Lung (tissue), 12 donors: ENCODE data around the gene TPM4. TPM values are rescaled to one million over a fixed set of nuclear protein-coding genes. Genes with fewer than 3 reads are reported as not detected.
A peak's percentile ranks its signal among the peaks of the same experiment; 100 is the strongest.

Experiments used
- ATAC-seq: fragments of 200-7000 bp; cut with Tn5 transposase; one replicate; pipeline ENCODE4 v1.9.1; 2020; ENCODE audit warnings: moderate number of reproducible peaks; ENCODE audit not compliant: insufficient read depth, low FRiP score
- DNase-seq, 3 donors: peaks; one replicate each; pipeline ENCODE4 v3.0.0-alpha.2; 2013 to 2017
- H3K27ac ChIP-seq, 2 donors: one replicate each; pipeline ENCODE4 v1.5.1; 2013; ENCODE audit warnings: mild to moderate bottlenecking in 2 of 2, moderate library complexity in 2 of 2, control low read depth in 1 of 2, inconsistent platforms in 1 of 2, low read depth in 1 of 2, low read length in 1 of 2
- H3K27me3 ChIP-seq, 3 donors: one replicate each; pipeline ENCODE4 v1.5.1; 2013; ENCODE audit warnings: low read length in 2 of 3; ENCODE audit not compliant: control insufficient read depth in 3 of 3, insufficient read depth in 3 of 3
- H3K36me3 ChIP-seq, 4 donors: one replicate each; pipeline ENCODE4 v1.5.1; 2013; ENCODE audit warnings: low read length in 4 of 4, mild to moderate bottlenecking in 1 of 4, moderate library complexity in 1 of 4; ENCODE audit not compliant: control insufficient read depth in 4 of 4, insufficient read depth in 4 of 4
- H3K4me1 ChIP-seq, 5 donors: one replicate each; pipeline ENCODE4 v1.5.1; 2013; ENCODE audit warnings: low read length in 5 of 5, mild to moderate bottlenecking in 2 of 5, moderate library complexity in 1 of 5; ENCODE audit not compliant: control insufficient read depth in 5 of 5, insufficient read depth in 5 of 5
- H3K4me3 ChIP-seq: one replicate; pipeline ENCODE4 v1.5.1; 2013; ENCODE audit warnings: mild to moderate bottlenecking, control low read depth, moderate library complexity
- H3K9ac ChIP-seq, 2 donors: one replicate each; pipeline ENCODE4 v1.5.1; 2013; ENCODE audit warnings: low read length in 2 of 2, control low read depth in 1 of 2; ENCODE audit not compliant: insufficient read depth in 1 of 2
- H3K9me3 ChIP-seq, 4 donors: one replicate each; pipeline ENCODE4 v1.5.1; 2013; ENCODE audit warnings: low read length in 3 of 4, mild to moderate bottlenecking in 1 of 4, moderate library complexity in 1 of 4; ENCODE audit not compliant: control insufficient read depth in 4 of 4, insufficient read depth in 3 of 4
- CTCF ChIP-seq: IDR thresholded peaks from 2 replicates; pipeline ENCODE4 v1.5.1; 2012; ENCODE audit warnings: mild to moderate bottlenecking; ENCODE audit errors: control extremely low read depth, extremely low read depth
- WGBS, 2 donors: extraction: QIAGEN DNeasy Blood & Tissue Kit; methylation state at CpG; one replicate each; pipeline ENCODE4 v1.1.7; 2013; 5-methylcytosine and 5-hydroxymethylcytosine counted together
- polyA plus RNA-seq, 2 donors: library from polyadenylated mRNA; stranded (reverse); fragments of 200-250 nt; gene quantifications; one replicate each; pipeline ENCODE4 v1.2.1, GENCODE V29; 2013
- total RNA-seq, 2 donors: library from RNA; depleted of rRNA in 1 of 2; stranded (reverse); fragments of >200 nt in 1 of 2; gene quantifications; one replicate each; pipeline ENCODE4 v1.2.1, GENCODE V29; 2014 to 2021
- donor health status: control.
- donor health status: control.
- donor health status: Bipolar disorder and iron deficiency.
- donor health status: healthy.
- donor health status: DM: yes; HTN: yes; CAD: no.

TPM4 gene
- total and polyA plus RNA-seq, 4 donors, result 274 to 438 (median 383) TPM

- H3K27ac ChIP-seq, result no peak overlapping the region
- H3K36me3 ChIP-seq, result peaks cover 18 to 71% (median 62%) of the 10 kb centered on the region in 4 donors
- H3K27me3 ChIP-seq, result no peaks in the 10 kb centered on the region
- no peak for DNase-seq
- WGBS, 2 donors, result 73 to 76% methylated on average over 13 of the region's 13 CpGs
- H3K9ac ChIP-seq, result no peak overlapping the region
- ATAC-seq, result no peak
- no peak overlapping the region for H3K4me3 ChIP-seq
- H3K9me3 ChIP-seq, result no peaks in the 10 kb centered on the region
- peaks cover 0 to 1% (median 0%) of the 10 kb centered on the region in 5 donors for H3K4me1 ChIP-seq
- no peak for TF ChIP-seq CTCF
Observed at GRCh38 chr19:16095071-16095571, 18.8 kb downstream of the TPM4 start.

GRCh38 chr19:16096280-16096855 lies 20.1 kb downstream of the TPM4 start:
- ATAC-seq (no peak), DNase-seq (no peak)
- Histone ChIP-seq H3K4me1 (peaks cover 0 to 1% (median 0%) of the 10 kb centered on the region in 5 donors), H3K36me3 (peaks cover 18 to 66% (median 59%) of the 10 kb centered on the region in 4 donors), H3K4me3 (no peak overlapping the region), H3K27me3 (no peaks in the 10 kb centered on the region), H3K27ac (peak overlapping the region in 1 of 2 donors; percentile 42), H3K9me3 (no peaks in the 10 kb centered on the region), H3K9ac (no peak overlapping the region)
- WGBS, 2 donors, result 73 to 74% methylated on average over 10 of the region's 10 CpGs
- no peak for TF ChIP-seq CTCF

GRCh38 chr19:16098416-16098768 lies 22.1 kb downstream of the TPM4 start:
- Histone ChIP-seq H3K9me3 (no peaks in the 10 kb centered on the region), H3K4me3 (no peak overlapping the region), H3K9ac (no peak overlapping the region), H3K4me1 (peaks cover 0 to 1% (median 0%) of the 10 kb centered on the region in 5 donors), H3K27ac (peak overlapping the region in 1 of 2 donors; percentile 22), H3K36me3 (peaks cover 19 to 60% (median 51%) of the 10 kb centered on the region in 4 donors), H3K27me3 (no peaks in the 10 kb centered on the region)
- DNase-seq (no peak), ATAC-seq (no peak)
- 93 to 96% methylated on average over 6 of the region's 6 CpGs for WGBS, 2 donors
- no peak for TF ChIP-seq CTCF
